HG03064 (cell line): ENCODE data around the gene SASH3.
"Not testable (repeated sequence)": the region's sequence is repeated elsewhere in the genome, so short reads cannot be mapped to it uniquely, and the experiment has no call there.

Experiments
- ATAC-seq: cut with Tn5 transposase; IDR thresholded peaks from one replicate; pipeline ENCODE4 v1.9.1; 2021; ENCODE audit warnings: low read depth; ENCODE audit not compliant: unreplicated experiment

Gene SASH3

DNA sequence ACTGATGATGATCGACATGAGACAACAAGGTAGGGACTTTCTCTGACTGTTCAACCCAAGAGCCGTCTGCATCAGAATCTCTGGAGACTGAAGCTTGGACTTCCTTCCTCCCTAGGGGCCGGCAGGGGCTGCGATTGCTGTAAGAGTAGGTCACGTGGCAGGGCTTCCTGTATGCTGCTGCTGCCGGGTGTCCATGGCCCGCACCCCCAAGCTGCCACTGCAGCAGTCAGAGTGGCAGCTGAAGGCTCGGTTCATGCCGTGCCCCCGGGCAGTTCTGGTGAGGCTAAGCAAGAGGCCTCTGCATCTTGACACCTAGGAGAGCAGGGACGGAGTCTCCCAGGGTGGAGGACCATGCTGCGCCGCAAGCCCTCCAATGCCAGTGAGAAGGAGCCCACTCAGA is at the start of gene SASH3:
Gene SASH3 (plus strand): TSS at position 203 of the 400 bp plus-strand sequence. CDS start 149 bp downstream, at position 352.
- ATAC-seq = peak; percentile 32

- ATAC-seq = no peak
These were observed 48.5 kb upstream of the SASH3 start for GRCh38 chrX:129731228-129731627.

GRCh38 chrX:129732857-129733256 is 46.9 kb upstream of the SASH3 start:
- no peak for ATAC-seq

GRCh38 chrX:129733335-129733734 is 46.4 kb upstream of the SASH3 start:
- no peak for ATAC-seq

DNA sequence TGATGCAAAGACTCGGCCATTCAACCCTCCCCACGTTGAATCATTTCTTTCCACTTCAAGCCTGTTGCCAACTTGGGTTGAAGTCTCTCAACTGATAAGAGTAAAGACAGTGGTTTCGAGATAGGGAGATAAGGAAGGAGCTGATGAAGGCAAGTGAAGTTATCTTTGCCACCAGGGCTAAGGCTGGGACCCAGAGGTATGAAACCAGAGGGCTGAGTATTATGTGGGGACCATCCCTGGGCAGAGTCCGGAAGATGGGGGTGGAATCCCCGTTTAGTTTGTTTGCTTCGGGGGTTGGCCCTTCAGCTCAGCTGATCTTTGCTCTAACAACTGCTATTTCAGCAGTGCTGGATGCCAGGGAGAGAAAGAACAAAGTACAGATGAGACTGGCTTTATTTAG is 43.3 kb upstream of the SASH3 start:
- ATAC-seq = no peak

DNA sequence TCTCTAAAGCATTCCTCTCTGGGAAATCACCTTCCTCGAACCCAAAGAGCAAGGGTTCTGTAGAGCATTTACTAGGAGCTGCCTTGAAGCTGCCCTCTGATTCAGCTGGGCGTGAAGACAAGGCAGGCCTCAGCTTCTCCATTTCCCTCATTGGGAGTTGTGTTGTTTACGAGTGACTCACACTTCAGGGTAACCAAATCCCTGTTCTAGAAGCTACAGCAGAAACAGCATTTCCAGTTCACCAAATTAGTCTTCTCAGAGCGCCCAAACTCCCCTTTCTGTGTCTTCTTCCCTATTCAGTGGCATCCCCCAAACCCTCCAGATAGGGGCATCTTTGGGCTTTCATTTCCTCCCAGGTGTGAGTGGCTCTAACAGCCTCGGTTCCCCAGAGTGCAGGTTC is 41.8 kb upstream of the SASH3 start:
- ATAC-seq = no peak

GRCh38 chrX:129738466-129739308 is 41.1 kb upstream of the SASH3 start, which contains the start of gene XPNPEP2:
XPNPEP2 (plus strand) TSS chrX:129738979; CDS start chrX:129739214, 235 bp downstream.
- ATAC-seq = no peak

DNA sequence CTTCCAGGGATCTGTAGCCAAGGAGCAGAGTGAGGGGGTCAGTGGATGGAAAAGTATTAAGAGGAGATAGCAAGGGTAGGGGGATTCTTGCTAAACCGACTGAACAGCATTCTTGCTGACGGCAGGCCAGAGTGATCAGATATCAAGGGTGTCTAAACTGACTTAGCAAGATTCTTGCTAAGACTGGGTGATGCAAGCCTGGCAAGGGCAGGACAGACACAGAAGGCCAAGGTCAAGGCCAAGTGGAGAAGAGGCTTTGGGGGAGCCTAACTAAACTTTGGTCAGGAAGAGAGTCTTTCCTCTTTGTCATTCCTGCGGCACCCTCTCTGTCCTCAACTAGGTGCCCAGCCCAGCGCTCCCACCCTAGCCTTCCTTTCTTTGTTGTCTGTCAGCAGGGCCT is 40.2 kb upstream of the SASH3 start:
- no peak for ATAC-seq

GRCh38 chrX:129741880-129742758 is 37.6 kb upstream of the SASH3 start:
- no peak for ATAC-seq

- ATAC-seq = not testable (repeated sequence)
These were observed 37.0 kb upstream of the SASH3 start for GRCh38 chrX:129742759-129743152.

- no peak for ATAC-seq
These were observed 35.9 kb upstream of the SASH3 start for GRCh38 chrX:129743821-129744220.

DNA sequence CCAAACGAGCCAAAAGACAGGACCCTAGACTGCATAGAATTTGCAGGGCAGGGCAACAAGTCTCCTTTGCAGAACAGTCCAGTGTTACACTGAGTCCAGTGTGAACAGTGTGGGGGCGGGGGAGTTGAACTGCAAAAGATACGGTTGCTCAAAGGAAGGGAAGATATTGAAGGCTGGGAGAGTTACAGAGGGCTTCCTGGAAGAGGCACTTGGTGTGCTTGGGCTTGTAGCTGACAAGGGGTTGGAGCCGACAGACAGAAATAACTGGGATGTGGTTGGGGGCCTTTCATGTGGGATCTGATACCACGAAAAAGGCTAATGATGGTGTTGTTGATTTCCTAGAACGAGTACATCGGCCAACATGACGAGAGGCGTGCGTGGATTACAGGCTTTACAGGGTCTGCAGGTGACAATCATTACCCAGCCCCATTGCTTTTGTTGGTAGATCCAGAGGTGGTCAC is 34.9 kb upstream of the SASH3 start:
- ATAC-seq = no peak

- no peak for ATAC-seq
These were observed 32.9 kb upstream of the SASH3 start for GRCh38 chrX:129746557-129747470.

DNA sequence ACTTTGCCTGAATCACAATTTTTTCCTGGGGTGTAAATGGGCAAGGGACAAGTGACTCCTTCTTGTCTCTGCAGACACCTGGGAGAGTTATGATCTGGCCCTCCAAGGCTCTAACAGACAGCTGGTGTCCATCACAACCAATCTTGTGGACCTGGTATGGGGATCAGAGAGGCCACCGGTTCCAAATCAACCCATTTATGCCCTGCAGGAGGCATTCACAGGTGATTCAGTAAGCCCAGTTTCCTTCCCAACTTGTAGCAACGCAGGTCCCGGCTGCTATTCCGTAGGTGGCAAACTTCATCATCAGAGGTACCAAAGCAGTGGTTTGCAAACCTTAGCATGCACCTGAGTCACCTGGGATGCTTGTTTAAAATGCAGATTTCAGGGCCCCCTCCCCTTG is 32.2 kb upstream of the SASH3 start:
- no peak for ATAC-seq

- no peak for ATAC-seq
These were observed 31.4 kb upstream of the SASH3 start for GRCh38 chrX:129748305-129748704.

- ATAC-seq = no peak
These were observed 30.7 kb upstream of the SASH3 start for GRCh38 chrX:129749069-129749468.

DNA sequence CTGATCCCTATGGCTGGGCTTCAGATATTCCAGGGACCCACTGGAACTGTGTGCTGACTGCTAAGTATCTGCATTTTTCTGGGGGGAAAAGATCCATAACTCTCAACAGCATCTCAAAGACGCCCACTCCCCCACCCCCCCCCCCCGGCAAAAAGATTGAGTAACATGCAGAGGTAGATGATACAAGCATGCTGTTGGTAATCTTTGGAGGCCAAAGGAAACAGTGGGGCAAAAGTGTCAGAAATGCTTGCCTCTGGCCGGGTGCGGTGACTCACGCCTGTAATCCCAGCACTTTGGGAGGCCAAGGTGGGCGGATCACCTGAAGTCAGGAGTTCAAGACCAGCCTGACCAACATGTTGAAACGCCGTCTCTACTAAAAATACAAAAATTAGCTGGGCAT is 28.8 kb upstream of the SASH3 start:
- ATAC-seq = no peak

GRCh38 chrX:129754056-129755024 is 25.4 kb upstream of the SASH3 start:
- no peak for ATAC-seq
